HG03066 (cell line): ENCODE measurements around the gene PHF2.
"Not testable (repeated sequence)": the region's sequence is repeated elsewhere in the genome, so short reads cannot be mapped to it uniquely, and the experiment has no call there.

Experiments
- ATAC-seq: cut with Tn5 transposase; IDR thresholded peaks from one replicate; pipeline ENCODE4 v1.9.1; 2021; ENCODE audit warnings: low read depth; ENCODE audit not compliant: unreplicated experiment

The PHF2 gene

DNA sequence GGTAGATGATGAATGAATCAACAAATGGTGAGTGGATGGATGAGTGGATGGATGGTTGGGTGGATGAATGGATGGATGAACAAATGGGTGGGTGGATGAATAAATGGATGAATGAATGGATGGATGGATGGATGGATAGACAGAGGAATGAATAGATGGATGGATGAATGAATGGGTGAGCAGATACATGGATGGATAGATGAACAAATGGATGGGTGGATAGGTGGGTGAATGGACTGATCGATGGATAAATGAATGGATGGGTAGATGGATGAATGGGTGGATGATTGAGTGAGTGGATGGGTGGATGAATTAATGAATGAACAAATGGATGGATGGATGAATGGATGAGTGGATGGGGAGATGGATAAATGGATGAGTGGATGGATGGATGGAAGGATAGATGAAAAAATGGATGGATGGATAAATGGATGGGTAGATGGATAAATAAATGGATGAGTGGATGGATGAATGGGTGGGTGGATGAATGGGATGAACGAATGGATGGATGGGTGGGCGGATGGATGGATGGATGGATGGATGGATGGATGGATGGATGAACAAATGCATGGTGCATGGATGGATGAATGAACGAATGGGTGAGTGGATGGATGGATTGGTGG, 85.7 kb downstream of the PHF2 start:
- no peak for ATAC-seq

DNA sequence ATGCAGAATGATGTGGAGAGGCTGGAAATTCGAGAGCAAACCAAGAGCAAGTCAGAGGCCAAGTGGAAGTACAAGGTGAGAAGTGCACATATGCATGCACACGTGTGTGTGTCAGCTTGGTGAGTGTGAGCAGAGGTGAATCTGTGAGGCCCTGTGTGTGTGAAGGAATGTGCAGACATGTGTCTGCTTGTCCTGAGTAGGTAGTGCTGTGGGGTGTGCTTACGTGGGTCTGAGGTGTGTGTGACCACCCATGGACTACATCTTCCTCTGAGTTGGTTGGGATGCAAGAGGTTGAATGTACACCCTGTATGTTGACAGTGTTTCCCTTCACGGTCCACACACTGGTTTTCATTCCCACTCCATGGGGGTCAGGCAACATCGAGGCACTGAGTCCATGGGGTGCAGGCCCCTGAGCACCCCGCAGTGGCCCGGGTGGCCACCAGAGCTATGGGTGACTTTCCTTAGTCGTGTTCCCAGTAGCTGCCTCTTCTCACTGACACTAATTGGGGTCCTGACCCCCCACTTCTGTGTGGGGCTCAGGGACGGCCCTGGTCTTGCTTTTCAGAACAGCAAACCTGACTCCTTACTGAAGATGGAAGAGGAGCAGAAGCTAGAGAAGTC, 86.7 kb downstream of the PHF2 start:
- ATAC-seq = no peak

DNA sequence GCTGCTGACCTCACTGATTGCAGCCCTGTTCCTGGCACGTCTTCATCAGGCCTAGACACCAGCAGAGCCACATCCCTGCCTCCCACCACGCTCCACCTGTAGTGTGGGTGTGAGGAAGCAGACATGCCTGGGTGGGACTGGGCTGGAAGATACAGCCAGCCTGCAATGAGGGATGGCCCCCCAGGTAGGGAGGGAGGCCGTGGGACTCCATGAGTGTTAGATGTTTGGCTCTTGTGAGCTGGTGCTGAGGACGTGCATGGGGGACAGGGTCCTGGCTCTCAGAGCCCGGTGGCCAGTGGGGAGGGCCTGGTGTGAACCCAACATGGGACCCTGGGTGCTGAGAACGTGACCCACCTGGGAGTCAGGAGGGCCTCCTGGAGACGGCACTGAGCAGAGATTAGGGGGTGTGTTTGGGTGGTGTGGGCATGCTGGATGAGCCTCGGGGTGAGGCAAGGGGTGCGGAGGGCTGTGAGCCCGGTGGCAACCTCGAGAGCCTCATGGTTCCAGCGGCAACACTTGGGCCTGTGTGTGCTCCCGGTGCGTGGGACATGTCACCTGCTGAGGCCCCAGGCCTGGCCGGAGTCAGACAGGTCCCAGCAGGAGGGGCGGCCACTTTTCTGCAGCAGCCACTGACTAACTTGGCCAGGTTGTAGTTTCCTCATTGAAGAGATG, 87.6 kb downstream of the PHF2 start:
- no peak for ATAC-seq

DNA sequence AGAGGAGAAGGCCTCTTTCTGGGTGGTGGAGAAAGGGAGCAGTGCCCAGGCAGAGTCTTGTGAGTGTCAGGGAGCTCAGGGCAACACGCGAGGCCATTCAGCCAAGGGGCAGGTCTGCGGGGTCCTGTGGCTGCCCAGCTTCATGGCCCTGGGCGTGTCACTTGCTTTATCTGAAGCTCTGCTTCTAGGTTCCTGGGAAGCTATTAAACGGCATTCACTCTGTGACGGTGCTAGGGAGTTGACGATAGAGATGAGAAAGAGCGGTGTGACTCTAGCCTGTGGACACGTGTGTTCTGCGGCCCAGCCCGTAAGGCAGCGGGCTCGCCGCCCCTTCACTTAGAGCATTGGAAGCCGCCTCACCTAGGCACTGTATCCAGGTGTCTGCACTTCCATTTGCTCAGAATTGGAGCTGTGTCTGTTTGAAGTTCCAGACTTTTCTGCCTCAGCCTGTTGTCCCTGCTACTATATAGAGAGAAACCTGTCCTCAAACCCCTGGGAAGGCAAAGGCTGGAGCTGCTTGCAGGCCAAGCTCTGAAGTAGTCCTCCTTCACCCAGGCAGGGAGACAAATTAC, 88.3 kb downstream of the PHF2 start:
- no peak for ATAC-seq

DNA sequence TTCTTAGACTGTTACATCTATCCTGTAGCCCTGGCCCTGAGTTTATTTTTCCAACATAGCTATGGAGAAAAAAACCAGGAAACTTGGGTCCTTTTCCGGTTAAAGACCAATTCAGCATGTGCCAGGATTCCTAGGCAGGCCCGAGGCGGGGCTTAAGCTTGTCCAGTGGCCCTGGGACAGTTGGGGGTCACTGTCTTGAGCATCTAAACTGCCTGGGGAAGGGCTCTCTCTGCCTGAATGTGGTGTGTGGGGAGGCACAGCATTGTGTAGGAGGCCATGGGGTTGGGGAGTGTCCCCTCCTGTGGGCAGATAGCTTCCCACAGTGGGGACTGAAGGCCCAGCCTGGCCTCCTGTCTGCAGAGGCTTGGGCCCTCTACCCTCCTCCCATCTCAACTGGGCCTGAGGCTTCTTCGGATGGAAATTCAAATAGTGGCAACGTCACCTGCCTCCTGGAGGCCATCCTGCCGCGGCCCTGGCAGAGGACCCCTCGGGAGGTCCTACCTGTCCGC, 88.8 kb downstream of the PHF2 start:
- ATAC-seq = no peak

DNA sequence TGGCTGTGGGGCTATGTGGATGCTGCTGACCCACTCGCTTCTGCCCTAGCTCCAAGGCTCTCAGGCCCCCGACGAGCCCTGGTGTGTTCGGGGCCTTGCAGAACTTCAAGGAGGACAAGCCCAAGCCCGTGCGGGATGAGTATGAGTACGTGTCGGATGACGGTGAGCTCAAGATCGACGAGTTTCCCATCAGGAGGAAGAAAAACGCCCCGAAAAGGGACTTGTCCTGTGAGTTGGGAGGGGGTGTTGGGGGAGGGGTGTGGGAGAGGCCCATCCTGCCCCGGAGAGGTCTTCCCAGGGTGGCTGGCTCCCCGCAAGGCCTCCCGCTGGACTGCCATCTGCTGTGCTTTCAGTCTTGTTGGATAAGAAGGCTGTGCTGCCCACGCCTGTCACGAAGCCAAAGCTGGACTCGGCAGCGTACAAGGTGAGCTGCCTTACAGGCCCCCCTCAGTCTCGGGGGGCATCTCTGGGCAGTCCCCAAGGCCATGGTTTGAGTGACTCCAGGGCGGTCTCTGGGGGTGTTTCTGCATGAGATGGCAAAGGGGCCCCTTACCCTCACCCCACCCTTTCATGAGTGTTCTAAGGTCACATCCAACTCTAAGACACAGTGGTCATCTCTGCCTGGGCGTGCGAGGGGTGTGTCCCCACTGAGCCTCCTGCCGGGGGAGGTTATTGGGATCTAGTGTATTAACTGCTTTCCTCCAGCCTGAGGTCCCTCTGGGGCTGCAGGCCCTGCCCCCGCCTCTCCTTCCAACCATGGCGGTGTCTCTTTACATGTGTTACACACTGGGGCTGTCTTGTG, 89.5 kb downstream of the PHF2 start:
- no peak for ATAC-seq

DNA sequence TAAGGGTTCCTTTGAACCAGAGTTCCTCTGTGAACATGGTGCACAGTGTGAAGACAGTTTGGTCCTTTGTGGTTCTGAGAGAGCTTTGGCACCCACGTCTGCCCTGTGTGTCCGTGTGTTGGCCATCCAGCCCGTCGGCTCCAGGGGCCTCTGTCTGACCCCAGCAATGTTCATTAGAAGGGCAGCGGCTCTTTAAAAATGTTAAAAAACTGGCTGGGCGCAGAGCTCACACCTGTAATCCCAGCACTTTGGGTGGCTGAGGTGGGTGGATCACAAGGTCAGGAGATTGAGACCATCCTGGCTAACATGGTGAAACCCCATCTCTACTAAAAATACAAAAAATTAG, 90.0 kb downstream of the PHF2 start:
- ATAC-seq = not testable (repeated sequence)

DNA sequence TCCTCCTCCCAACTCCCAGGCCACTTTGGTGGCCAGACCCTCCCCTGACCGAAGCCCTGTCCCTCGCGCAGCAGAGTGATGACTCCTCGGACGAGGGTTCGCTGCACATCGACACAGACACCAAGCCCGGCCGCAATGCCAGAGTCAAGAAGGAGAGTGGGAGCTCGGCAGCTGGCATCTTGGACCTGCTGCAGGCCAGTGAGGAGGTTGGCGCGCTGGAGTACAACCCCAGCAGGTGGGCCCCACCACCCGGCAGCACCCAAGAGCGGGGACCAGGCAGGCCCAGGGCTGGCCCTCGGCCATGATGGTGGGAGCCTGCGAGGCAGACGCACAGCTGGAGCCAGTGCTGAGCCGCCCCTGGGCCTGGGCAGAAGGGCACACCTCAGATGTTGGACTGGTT, 90.6 kb downstream of the PHF2 start:
- no peak for ATAC-seq

DNA sequence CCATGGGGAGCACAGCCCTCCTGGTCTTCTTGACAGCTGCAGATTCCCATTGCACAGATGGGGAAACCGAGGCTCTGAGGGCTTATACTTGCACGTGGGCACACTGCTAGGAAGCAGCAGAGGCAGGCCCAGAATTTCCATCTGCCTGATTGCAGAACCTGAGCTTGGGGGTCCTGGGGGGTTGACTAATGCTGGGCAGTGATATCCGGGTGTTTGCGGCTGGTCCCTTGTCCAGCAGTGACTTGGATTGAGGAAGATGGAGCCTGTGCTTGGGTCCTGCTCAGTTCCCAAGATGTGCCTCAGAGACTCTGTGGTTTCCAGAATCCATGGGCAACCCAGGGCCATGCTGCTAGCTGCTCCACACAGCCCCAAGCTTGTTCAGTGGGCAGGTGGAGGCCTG, 91.2 kb downstream of the PHF2 start:
- ATAC-seq = no peak

DNA sequence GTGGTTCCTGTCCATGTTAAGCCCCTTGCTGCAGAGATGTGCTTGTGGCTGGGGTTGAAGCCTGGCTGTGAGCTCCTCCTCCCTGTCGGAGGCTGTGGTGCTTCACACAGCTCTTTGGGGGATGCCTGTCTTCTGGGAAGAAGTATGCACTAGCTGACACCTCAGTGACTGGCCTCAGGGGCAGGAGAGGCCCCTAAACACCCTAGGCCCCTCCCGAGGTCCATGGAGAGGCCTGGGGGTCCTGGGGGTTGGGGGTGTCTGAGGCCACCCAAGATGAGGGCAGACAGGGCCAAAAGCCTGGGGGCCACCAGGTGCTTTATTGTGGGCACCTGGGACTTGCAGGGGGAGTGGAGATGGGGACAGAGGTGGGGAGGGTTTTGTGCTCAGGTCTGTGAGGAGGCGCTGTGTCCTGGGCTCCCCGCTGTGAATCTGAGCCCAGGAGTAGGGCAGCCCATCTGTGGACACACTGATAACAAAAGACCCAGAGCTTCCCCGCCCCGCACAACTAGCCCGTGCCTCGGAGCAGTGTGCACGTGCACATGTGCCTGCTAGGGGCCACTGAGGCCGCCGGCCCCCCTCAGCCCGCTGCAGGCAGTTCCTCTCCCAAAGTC, 92.0 kb downstream of the PHF2 start:
- ATAC-seq = no peak

DNA sequence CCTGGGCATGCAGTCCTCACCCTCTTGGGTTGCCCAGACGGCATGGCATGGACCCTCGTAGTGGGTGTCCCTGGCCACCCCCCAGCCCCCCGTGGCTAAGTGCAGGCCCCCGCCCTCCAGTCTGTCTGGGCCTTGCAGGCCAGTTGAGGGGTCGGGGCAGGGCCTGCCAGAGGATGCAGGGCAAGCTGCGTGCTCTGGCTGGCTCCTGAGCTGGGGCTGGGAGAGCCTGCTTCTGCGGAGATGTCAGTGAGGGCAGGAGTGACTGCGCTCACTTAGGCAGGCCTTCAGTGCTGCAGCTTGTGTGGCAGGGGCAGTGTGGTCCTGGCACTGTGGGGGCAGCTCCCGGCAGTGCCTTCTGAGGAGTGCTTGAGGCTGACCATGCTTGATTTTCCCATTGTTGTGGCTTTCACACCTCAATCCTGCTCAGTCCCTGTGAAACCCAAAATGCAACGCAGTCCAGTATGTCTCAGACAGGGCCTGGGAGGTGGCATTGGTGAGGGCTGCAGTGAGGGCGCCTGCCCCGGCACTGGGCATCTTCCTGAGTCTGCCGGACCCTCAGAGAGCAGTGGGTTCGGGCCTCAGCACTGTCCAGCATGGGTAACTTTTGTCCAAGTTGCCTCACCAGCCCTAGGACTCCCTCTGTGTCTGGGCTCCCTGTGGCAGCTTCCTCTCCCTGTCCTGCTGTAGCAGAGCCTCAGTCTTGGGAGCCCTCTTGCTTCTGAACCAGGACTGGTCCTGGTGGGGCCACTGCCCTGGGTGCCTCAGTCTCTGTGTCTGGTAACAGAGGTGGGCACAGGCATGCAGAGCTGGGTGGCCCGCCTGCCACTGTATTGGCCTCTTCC, 93.0 kb downstream of the PHF2 start:
- ATAC-seq = no peak

DNA sequence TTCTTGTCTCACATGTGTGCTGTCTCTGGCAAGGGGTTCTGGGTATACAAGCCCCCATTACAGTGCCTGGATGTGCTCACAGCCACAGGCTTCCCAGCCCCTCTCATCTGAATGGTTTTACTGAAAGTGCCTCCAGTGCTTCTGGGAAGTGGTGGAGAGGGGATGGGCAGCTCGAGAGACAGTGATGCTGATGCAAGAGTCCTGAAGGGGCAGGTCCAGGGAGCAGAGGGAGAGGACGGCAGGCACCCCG, 93.5 kb downstream of the PHF2 start:
- no peak for ATAC-seq

DNA sequence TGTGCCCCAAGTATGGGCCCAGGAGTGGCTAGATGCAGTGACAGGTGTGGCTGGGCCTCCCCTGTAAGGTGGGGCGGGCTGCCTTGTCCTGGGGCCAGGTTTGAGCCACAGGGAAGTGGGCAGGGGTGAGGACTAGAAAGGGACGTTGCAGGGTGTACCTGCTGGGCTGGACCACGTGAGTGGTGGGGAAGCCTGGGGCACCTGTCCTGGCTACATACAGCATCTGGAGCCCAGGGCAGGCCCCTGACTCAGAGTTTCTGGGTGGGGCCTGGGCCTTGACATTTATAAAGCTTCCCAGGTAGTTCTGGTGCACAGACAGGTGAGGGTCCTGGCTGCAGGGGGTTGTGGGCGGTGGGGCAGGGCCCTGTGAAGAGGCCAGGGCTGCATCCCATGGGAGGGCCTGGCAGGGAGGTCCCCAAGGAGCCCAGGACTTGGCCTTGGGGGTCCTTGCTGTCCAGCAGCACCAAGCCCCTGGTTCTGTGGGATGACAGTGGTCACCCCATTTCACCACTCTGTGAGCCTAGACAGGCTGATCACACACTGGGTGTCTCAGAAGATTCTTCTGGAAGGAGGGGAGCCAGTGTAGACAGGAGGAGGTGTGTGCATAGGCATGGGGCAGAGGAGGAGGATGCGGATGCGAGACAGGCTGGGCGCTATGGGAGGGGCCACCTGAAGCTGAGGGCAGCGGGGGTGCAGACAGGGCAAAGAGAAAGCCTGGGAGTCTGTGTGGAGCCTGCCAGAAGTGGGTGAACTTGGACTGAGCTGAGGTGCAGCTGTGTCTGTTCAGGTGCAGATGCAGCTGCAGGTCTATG, 94.0 kb downstream of the PHF2 start:
- ATAC-seq = no peak

DNA sequence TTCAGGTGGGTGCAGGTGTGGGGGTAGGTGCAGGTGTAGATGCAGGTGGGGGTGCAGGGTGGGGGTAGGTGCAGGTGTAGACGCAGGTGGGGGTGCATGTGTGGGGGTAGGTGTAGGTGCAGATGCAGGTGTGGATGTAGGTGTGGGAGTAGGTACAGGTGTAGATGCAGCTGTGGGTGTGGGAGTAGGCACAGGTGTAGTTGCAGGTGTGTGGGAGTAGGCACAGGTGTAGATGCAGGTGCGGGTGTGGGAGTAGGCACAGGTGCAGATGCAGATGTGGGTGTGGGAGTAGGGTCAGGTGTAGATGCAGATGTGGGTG, 94.6 kb downstream of the PHF2 start:
- no peak for ATAC-seq

DNA sequence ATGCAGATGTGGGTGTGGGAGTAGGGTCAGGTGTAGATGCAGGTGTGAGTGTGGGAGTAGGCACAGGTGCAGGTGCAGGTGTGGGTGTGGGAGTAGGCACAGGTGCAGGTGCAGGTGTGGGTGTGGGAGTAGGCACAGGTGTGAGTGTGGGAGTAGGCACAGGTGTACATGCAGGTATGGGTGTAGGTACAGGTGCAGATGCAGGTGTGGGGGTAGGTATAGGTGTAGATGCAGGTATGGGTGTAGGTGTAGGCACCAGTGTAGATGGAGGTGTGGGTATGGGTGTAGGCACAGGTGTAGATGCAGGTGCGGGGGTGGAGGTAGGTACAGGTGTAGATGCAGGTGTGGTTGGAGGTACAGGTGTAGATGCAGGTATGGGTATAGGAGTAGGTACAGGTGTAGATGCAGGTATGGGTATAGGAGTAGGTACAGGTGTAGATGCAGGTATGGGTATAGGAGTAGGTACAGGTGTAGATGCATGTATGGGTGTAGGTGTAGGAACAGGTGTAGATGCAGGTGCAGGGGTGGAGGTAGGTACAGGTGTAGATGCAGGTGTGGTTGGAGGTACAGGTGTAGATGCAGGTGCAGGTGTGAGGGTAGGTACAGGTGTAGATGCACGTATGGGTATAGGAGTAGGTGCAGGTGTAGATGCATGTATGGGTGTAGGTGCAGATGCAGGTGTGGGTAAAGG, 96.1 kb downstream of the PHF2 start:
- not testable (repeated sequence) for ATAC-seq

DNA sequence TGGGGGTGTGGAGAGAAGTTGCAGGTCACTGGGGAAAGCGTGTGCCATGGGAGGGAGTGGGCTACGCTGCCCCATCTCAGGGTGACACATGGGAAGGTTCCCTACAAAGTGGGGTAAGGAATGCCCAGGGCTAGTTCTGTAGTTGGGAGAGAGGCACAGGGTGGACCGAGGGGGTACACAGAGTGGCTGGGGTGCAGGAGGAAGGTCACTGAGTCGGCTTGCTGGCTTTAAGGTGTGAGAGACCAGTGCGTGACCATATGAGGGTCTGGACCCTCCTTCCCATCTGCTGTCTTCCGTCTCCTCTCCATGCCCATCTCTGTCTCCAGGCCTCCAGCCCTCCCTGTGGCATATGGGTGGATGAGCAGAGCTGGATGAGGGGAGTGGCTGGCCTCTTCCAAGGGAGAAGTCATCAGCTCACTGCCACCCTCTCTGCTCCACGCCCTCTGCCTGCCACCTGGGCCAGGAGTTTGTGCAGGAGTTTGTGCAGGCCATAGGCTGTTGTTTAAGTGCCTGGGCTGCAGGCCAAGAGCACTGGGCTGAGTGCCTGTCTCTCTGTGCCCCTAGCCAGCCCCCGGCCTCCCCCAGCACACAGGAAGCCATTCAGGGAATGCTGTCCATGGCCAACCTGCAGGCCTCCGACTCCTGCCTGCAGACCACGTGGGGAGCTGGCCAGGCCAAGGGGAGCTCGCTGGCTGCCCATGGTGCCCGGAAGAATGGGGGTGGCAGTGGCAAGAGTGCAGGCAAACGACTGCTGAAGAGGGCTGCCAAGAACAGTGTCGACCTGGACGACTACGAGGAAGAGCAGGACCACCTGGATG, 96.8 kb downstream of the PHF2 start:
- no peak for ATAC-seq

DNA sequence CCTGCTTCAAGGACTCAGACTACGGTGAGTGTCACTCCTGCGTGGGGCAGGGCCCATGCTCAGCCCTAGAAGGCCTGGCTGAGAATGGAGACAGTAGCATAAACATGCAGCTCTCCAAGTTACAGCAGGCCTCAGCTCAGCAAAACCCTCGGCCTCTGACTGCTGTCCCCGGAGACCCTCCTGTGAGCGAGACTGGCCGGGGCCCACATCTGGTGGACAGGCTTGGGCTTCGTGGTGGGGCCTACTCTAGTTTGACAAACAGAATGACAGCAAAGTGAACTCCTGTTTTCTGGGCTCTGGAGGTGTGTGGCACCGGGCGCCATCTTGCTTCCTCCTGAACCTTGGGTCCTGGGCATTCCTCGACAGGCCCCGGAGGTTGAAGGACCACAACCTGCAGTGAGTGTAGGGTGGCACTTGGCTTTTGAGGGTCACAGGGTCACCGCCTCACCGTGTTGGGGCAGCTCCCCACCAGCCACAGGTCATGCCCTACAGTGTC, 97.5 kb downstream of the PHF2 start:
- ATAC-seq = no peak
